Activated T-cell treated with anti-CD3 and anti-CD28 coated beads for 4 hours (primary cell): ENCODE results near the gene HOMER1.

Experiments used
- DNase-seq: peaks from one replicate; pipeline ENCODE4 v3.0.0-alpha.2; 2020

Gene HOMER1

GRCh38 chr5:79487251-79487650 lies 26.7 kb downstream of the HOMER1 start:
- DNase-seq, result no peak

- DNase-seq, result no peak
These were observed 27.8 kb downstream of the HOMER1 start for GRCh38 chr5:79486116-79486515.

GRCh38 chr5:79484731-79485130 lies 29.2 kb downstream of the HOMER1 start:
- no peak for DNase-seq

GRCh38 chr5:79481574-79481973 lies 32.4 kb downstream of the HOMER1 start:
- no peak for DNase-seq

- no peak for DNase-seq
These were observed 32.9 kb downstream of the HOMER1 start for GRCh38 chr5:79480991-79481390.

GRCh38 chr5:79475152-79475466 lies 38.8 kb downstream of the HOMER1 start:
- DNase-seq, result no peak

GRCh38 chr5:79474367-79475151 lies 39.4 kb downstream of the HOMER1 start:
- DNase-seq, result no peak

GRCh38 chr5:79471556-79471955 lies 42.4 kb downstream of the HOMER1 start:
- no peak for DNase-seq

- DNase-seq, result no peak
These were observed 49.1 kb downstream of the HOMER1 start for GRCh38 chr5:79464695-79465332.

- DNase-seq, result no peak
These were observed 49.7 kb downstream of the HOMER1 start for GRCh38 chr5:79464278-79464677.

- no peak for DNase-seq
These were observed 54.3 kb downstream of the HOMER1 start for GRCh38 chr5:79459626-79460025.

GRCh38 chr5:79456890-79457583 lies 56.9 kb downstream of the HOMER1 start:
- no peak for DNase-seq

- no peak for DNase-seq
These were observed 57.5 kb downstream of the HOMER1 start for GRCh38 chr5:79456400-79456799.

- no peak for DNase-seq
These were observed 59.9 kb downstream of the HOMER1 start for GRCh38 chr5:79454043-79454442.

GRCh38 chr5:79448336-79448735 lies 65.6 kb downstream of the HOMER1 start:
- DNase-seq, result no peak

- no peak for DNase-seq
These were observed 77.1 kb downstream of the HOMER1 start for GRCh38 chr5:79436821-79437220.

GRCh38 chr5:79436224-79436623 lies 77.7 kb downstream of the HOMER1 start:
- no peak for DNase-seq

GRCh38 chr5:79430196-79430595 lies 83.7 kb downstream of the HOMER1 start:
- no peak for DNase-seq

GRCh38 chr5:79423296-79423695 lies 90.6 kb downstream of the HOMER1 start:
- no peak for DNase-seq

- DNase-seq, result no peak
These were observed 93.7 kb downstream of the HOMER1 start for GRCh38 chr5:79420248-79420647.

GRCh38 chr5:79418276-79418675 lies 95.7 kb downstream of the HOMER1 start:
- DNase-seq, result no peak

- DNase-seq, result no peak
These were observed 96.4 kb downstream of the HOMER1 start for GRCh38 chr5:79417495-79417894.

GRCh38 chr5:79416499-79416898 lies 97.4 kb downstream of the HOMER1 start:
- no peak for DNase-seq

- no peak for DNase-seq
These were observed 100.8 kb downstream of the HOMER1 start for GRCh38 chr5:79413112-79413511.
